WTC11 (cell line): Measurements from ENCODE around the gene FASN. TPM values are rescaled to one million over a fixed set of nuclear protein-coding genes. Genes with fewer than 3 reads are reported as not detected.

Source experiments
- CREM ChIP-seq: sonication (generic); formaldehyde crosslinking; IDR thresholded peaks from 2 replicates; pipeline ENCODE4 v1.8.1; 2022; ENCODE audit warnings: mild to moderate bottlenecking, missing genetic modification reagents, moderate library complexity
- FOXK1 ChIP-seq: sonication (generic); formaldehyde crosslinking; IDR thresholded peaks from 2 replicates; pipeline ENCODE4 v1.8.0; 2022; ENCODE audit warnings: mild to moderate bottlenecking, moderate library complexity, missing genetic modification reagents
- FOXP1 ChIP-seq: sonication (generic); formaldehyde crosslinking; IDR thresholded peaks from 2 replicates; pipeline ENCODE4 v1.8.0; 2022; ENCODE audit warnings: missing genetic modification reagents, mild to moderate bottlenecking, moderate library complexity, borderline replicate concordance
- MYBL2 ChIP-seq: sonication (generic); formaldehyde crosslinking; IDR thresholded peaks from 2 replicates; pipeline ENCODE4 v1.8.1; 2023; ENCODE audit warnings: mild to moderate bottlenecking, moderate library complexity, missing genetic modification reagents
- NFE2L1 ChIP-seq: sonication (generic); formaldehyde crosslinking; IDR thresholded peaks from 2 replicates; pipeline ENCODE4 v1.8.1; 2023; ENCODE audit warnings: missing genetic modification reagents
- NR1H2 ChIP-seq: sonication (generic); formaldehyde crosslinking; IDR thresholded peaks from 2 replicates; pipeline ENCODE4 v1.9.0; 2021; ENCODE audit warnings: mild to moderate bottlenecking, moderate library complexity, missing genetic modification reagents
- NR2C2 ChIP-seq: sonication (generic); formaldehyde crosslinking; IDR thresholded peaks from 2 replicates; pipeline ENCODE4 v1.8.0; 2022; ENCODE audit warnings: mild to moderate bottlenecking, missing genetic modification reagents
- OVOL2 ChIP-seq: fragments of 250-450 bp; sonication (Bioruptor Pico); IDR thresholded peaks from 2 replicates; pipeline ENCODE4 v1.9.0; 2021; ENCODE audit warnings: mild to moderate bottlenecking, borderline replicate concordance
- PRRX2 ChIP-seq: fragments of 250-450 bp; sonication (Bioruptor Pico); IDR thresholded peaks from 2 replicates; pipeline ENCODE4 v1.8.0; 2021; ENCODE audit warnings: mild to moderate bottlenecking
- RELA ChIP-seq: sonication (generic); formaldehyde crosslinking; IDR thresholded peaks from 2 replicates; pipeline ENCODE4 v1.8.1; 2022; ENCODE audit warnings: missing genetic modification reagents, mild to moderate bottlenecking, borderline replicate concordance
- RORB ChIP-seq: fragments of 250-450 bp; sonication (Bioruptor Pico); IDR thresholded peaks from 2 replicates; pipeline ENCODE4 v1.9.0; 2021; ENCODE audit warnings: mild to moderate bottlenecking
- SMAD3 ChIP-seq: sonication (generic); formaldehyde crosslinking; IDR thresholded peaks from 2 replicates; pipeline ENCODE4 v1.8.0; 2022; ENCODE audit warnings: missing genetic modification reagents, mild to moderate bottlenecking, borderline replicate concordance
- ZNF232 ChIP-seq: sonication (generic); formaldehyde crosslinking; IDR thresholded peaks from 2 replicates; pipeline ENCODE4 v1.8.0; 2022; ENCODE audit warnings: mild to moderate bottlenecking, missing genetic modification reagents
- ZNF263 ChIP-seq: sonication (generic); formaldehyde crosslinking; IDR thresholded peaks from 2 replicates; pipeline ENCODE4 v1.8.1; 2022; ENCODE audit warnings: low read depth, mild to moderate bottlenecking, moderate library complexity, missing genetic modification reagents
- ZNF396 ChIP-seq: fragments of 250-450 bp; sonication (Bioruptor Pico); IDR thresholded peaks from 2 replicates; pipeline ENCODE4 v1.8.0; 2021; ENCODE audit warnings: mild to moderate bottlenecking, moderate library complexity, borderline replicate concordance
- ZNF416 ChIP-seq: fragments of 250-450 bp; sonication (Bioruptor Pico); IDR thresholded peaks from 2 replicates; pipeline ENCODE4 v1.9.0; 2021; ENCODE audit warnings: mild to moderate bottlenecking, inconsistent platforms
- ZNF423 ChIP-seq: fragments of 250-450 bp; sonication (Bioruptor Pico); IDR thresholded peaks from 2 replicates; pipeline ENCODE4 v2.1.2; 2022; ENCODE audit warnings: mild to moderate bottlenecking, moderate library complexity
- total RNA-seq: library from RNA; stranded (reverse); gene quantifications from 3 replicates; pipeline ENCODE4 v1.2.3, GENCODE V29; 2021
- TF ChIP-seq, protein P1 (sequence below): sonication (generic); formaldehyde crosslinking; IDR thresholded peaks from 2 replicates; pipeline ENCODE4 v1.8.1; 2022; ENCODE audit warnings: low read depth, mild to moderate bottlenecking, moderate library complexity, missing genetic modification reagents, borderline replicate concordance
- TF ChIP-seq, protein P2 (sequence below): fragments of 250-450 bp; sonication (Bioruptor Pico); conservative IDR thresholded peaks from 2 replicates; pipeline ENCODE4 v1.9.0; 2021; ENCODE audit warnings: mild to moderate bottlenecking
- TF ChIP-seq, protein P3 (sequence below): fragments of 200-600 bp; IDR thresholded peaks from 2 replicates; pipeline ENCODE4 v1.8.0; 2022; ENCODE audit warnings: antibody characterized with exemption
- TF ChIP-seq, protein P4 (sequence below): fragments of 250-450 bp; sonication (Bioruptor Pico); IDR thresholded peaks from 2 replicates; pipeline ENCODE4 v1.9.0; 2021; ENCODE audit warnings: moderate library complexity, mild to moderate bottlenecking, inconsistent platforms, borderline replicate concordance
- TF ChIP-seq, protein P5 (sequence below): sonication (generic); formaldehyde crosslinking; IDR thresholded peaks from 2 replicates; pipeline ENCODE4 v1.8.1; 2023; ENCODE audit warnings: mild to moderate bottlenecking, missing genetic modification reagents

The FASN gene
- total RNA-seq, 1 experiment from 2014 or later: 742 TPM

DNA sequence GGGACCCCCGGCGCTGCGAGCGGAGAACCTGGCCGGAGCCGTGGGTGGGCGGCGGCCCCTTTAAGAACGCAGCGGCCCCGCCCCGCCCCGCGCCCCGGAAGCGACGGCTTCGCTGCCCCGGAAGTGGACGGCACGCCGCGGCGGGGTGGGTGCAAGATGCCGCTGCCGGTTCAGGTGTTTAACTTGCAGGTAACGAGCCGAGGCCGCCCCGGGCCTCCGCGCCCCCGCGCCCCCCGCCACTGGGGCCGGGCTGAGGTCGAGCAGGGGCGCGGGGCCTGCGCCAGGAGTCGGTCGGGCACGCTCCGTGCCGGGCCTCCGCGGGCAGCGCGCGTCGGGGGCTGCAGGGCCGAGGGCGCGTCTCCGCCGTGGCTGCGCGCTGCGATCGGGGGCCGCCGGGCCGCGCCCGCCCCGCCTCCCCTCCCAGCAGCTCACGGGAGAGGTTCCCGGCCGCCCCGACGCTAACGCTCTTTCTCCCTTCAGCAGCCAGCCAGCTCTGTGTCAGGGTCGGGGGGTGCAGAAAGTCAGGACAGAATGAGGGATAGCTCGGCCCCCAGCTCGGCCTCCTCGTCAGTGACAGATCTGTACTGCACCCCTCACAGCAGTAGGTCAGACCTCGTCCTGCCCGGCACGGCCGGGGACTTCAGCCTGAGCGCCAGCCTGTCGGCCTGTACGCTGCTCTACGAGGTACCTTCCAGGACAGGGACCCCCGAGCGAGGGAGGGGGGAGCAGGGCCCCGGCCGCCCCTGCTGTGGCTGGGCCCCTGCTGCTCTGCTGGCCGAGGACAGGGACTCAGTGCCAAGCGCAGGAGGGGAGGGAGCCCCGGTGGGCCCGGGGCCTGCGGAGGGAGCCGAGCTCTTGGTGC, 46.0 kb downstream of the FASN start, which contains the start of the genes GPS1 and RFNG (continued):
- TF ChIP-seq RORB (CRISPR knock-in tag) (no peak), NR2C2 (CRISPR knock-in tag) (peak; percentile 91), CREM (CRISPR knock-in tag) (peak; percentile 57; the same call in 1 of the 2 replicates), RELA (CRISPR knock-in tag) (no peak), ZNF416 (CRISPR knock-in tag) (no peak), FOXP1 (CRISPR knock-in tag) (no peak), ZNF263 (CRISPR knock-in tag) (no peak), SMAD3 (CRISPR knock-in tag) (no peak), ZNF232 (CRISPR knock-in tag) (no peak), FOXK1 (CRISPR knock-in tag) (peak; percentile 64), MYBL2 (no peak), ZNF396 (CRISPR knock-in tag) (no peak), PRRX2 (CRISPR knock-in tag) (no peak), NFE2L1 (no peak), NR1H2 (no peak), OVOL2 (CRISPR knock-in tag) (no peak), ZNF423 (CRISPR knock-in tag) (no peak)
- TF ChIP-seq, protein P1, sequence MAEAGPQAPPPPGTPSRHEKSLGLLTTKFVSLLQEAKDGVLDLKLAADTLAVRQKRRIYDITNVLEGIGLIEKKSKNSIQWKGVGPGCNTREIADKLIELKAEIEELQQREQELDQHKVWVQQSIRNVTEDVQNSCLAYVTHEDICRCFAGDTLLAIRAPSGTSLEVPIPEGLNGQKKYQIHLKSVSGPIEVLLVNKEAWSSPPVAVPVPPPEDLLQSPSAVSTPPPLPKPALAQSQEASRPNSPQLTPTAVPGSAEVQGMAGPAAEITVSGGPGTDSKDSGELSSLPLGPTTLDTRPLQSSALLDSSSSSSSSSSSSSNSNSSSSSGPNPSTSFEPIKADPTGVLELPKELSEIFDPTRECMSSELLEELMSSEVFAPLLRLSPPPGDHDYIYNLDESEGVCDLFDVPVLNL (CRISPR knock-in tag): no peak
- TF ChIP-seq, protein P2, sequence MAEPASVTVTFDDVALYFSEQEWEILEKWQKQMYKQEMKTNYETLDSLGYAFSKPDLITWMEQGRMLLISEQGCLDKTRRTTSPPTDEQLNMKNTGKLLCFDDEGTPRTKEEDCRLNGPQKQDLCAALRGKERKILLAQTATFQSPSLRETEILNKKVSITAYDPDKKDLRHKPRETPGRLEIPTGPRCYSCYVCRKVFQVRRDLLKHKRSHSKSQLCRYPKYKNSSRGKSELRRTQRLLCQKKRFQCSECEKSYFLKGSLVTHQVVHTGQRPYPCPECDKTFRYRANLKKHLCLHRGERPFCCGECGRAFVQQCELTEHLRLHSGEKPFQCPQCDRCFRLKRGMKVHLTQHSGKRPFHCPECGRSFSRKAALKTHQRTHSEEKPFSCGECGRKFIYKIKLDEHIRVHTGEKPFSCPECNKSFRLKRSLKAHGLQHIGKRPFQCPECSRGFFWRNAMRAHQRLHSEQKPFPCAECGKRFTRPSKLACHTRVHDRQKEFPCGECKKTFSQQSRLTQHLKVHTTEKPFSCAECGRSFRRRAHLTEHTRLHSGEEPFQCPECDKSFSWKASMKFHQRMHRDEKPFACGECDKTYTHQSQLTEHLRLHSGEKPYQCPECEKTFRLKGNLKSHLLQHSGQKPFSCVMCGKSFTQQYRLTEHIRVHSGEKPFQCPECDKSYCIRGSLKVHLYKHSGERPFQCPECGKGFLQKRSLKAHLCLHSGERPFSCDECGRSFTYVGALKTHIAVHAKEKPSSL: no peak
- TF ChIP-seq, protein P3, sequence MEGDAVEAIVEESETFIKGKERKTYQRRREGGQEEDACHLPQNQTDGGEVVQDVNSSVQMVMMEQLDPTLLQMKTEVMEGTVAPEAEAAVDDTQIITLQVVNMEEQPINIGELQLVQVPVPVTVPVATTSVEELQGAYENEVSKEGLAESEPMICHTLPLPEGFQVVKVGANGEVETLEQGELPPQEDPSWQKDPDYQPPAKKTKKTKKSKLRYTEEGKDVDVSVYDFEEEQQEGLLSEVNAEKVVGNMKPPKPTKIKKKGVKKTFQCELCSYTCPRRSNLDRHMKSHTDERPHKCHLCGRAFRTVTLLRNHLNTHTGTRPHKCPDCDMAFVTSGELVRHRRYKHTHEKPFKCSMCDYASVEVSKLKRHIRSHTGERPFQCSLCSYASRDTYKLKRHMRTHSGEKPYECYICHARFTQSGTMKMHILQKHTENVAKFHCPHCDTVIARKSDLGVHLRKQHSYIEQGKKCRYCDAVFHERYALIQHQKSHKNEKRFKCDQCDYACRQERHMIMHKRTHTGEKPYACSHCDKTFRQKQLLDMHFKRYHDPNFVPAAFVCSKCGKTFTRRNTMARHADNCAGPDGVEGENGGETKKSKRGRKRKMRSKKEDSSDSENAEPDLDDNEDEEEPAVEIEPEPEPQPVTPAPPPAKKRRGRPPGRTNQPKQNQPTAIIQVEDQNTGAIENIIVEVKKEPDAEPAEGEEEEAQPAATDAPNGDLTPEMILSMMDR: no peak
- TF ChIP-seq, protein P4, sequence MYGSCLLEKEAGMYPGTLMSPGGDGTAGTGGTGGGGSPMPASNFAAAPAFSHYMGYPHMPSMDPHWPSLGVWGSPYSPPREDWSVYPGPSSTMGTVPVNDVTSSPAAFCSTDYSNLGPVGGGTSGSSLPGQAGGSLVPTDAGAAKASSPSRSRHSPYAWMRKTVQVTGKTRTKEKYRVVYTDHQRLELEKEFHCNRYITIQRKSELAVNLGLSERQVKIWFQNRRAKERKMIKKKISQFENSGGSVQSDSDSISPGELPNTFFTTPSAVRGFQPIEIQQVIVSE (CRISPR knock-in tag): no peak
- TF ChIP-seq, protein P5, sequence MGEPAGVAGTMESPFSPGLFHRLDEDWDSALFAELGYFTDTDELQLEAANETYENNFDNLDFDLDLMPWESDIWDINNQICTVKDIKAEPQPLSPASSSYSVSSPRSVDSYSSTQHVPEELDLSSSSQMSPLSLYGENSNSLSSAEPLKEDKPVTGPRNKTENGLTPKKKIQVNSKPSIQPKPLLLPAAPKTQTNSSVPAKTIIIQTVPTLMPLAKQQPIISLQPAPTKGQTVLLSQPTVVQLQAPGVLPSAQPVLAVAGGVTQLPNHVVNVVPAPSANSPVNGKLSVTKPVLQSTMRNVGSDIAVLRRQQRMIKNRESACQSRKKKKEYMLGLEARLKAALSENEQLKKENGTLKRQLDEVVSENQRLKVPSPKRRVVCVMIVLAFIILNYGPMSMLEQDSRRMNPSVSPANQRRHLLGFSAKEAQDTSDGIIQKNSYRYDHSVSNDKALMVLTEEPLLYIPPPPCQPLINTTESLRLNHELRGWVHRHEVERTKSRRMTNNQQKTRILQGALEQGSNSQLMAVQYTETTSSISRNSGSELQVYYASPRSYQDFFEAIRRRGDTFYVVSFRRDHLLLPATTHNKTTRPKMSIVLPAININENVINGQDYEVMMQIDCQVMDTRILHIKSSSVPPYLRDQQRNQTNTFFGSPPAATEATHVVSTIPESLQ (CRISPR knock-in tag): no peak
